Sigmoid colon (tissue), 4 donors: ENCODE data around the gene RFC3.

Experiments used
- CTCF ChIP-seq, 4 experiments: fragments of 450-650 bp in 3 of 4; fragments of 200-600 bp in 1 of 4; IDR thresholded peaks; one replicate each; pipeline ENCODE4 v1.5.1; 2016 to 2019; ENCODE audit warnings: antibody characterized with exemption in 4 of 4, mild to moderate bottlenecking in 3 of 4, moderate library complexity in 2 of 4
- EP300 ChIP-seq, 4 donors: sonication (generic); formaldehyde crosslinking; IDR thresholded peaks; one replicate each; pipeline ENCODE4 v1.6.1; 2017; ENCODE audit warnings: antibody characterized with exemption in 4 of 4

GRCh38 chr13:33879118-33879517 is 61.2 kb downstream of the RFC3 start:
- no peak for TF ChIP-seq CTCF (IDR thresholded peaks at IDR 0.05)
- no peak for TF ChIP-seq EP300 (IDR thresholded peaks at IDR 0.05)
